ENCODE measurements around the gene KLHL2.
"Not testable (repeated sequence)": the region's sequence is repeated elsewhere in the genome, so short reads cannot be mapped to it uniquely, and the experiment has no call there.

Gene KLHL2

DNA sequence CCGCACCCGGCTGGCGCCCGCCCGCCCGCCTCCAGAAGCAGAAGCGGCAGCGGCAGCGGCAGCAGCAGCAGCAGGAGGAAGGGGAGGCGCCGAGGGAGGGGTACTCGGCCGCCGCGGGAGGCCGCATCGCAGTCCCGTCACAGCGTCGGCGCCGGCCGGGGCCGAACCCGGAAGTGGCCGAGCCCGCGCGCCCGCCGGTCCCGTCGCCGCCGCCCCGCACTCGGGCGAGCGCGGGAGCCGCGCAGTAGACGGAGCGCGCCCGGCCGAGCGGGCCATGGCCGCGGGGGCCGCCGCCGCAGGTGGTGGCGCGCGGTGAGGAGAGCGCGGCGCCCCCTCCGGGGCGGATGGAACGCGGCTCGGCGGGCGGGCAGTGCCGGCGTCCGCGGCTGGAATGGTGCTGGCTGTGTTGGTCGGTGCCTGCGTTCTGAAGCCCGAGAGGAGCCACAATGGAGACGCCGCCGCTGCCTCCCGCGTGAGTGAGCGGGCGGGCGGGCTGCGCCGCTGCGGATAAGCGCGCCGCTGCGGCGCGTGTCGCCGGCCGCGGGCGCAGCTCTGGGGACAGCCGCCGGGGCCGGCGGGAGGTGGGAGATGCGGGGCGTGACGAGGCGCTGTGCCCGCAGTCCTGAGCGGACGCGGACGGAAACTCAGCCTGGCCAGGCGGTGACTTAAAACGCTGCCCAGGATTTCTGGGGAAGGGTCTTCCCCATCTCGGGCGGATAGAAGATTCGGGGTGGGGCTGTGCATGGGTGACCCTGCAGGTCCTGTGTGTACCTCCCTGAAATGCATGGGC lies at the start of gene KLHL2:
Gene KLHL2 (plus strand): TSS at position 131 of the 790 bp plus-strand sequence. CDS start 316 bp downstream, at position 447.
- DNase-seq (ENCODE audit: low read depth in 2 of 2): peak; percentile 44 to 63

GRCh38 chr4:165158762-165159161 lies 48.6 kb upstream of the KLHL2 start:
- no peak for DNase-seq (ENCODE audit: low read depth in 2 of 2)

- DNase-seq (ENCODE audit: low read depth in 2 of 2): no peak
Observed at GRCh38 chr4:165164257-165164656, 43.1 kb upstream of the KLHL2 start.

- not testable (repeated sequence) for DNase-seq (ENCODE audit: low read depth in 2 of 2)
Observed at GRCh38 chr4:165166872-165167271, 40.5 kb upstream of the KLHL2 start.

- DNase-seq (ENCODE audit: low read depth in 2 of 2): no peak
Observed at GRCh38 chr4:165167650-165168049, 39.7 kb upstream of the KLHL2 start.

GRCh38 chr4:165170819-165171218 lies 36.5 kb upstream of the KLHL2 start:
- DNase-seq (ENCODE audit: low read depth in 2 of 2): no peak

- not testable (repeated sequence) for DNase-seq (ENCODE audit: low read depth in 2 of 2)
Observed at GRCh38 chr4:165175470-165175869, 31.9 kb upstream of the KLHL2 start.

- DNase-seq (ENCODE audit: low read depth in 2 of 2): no peak
Observed at GRCh38 chr4:165175879-165176278, 31.5 kb upstream of the KLHL2 start.

DNA sequence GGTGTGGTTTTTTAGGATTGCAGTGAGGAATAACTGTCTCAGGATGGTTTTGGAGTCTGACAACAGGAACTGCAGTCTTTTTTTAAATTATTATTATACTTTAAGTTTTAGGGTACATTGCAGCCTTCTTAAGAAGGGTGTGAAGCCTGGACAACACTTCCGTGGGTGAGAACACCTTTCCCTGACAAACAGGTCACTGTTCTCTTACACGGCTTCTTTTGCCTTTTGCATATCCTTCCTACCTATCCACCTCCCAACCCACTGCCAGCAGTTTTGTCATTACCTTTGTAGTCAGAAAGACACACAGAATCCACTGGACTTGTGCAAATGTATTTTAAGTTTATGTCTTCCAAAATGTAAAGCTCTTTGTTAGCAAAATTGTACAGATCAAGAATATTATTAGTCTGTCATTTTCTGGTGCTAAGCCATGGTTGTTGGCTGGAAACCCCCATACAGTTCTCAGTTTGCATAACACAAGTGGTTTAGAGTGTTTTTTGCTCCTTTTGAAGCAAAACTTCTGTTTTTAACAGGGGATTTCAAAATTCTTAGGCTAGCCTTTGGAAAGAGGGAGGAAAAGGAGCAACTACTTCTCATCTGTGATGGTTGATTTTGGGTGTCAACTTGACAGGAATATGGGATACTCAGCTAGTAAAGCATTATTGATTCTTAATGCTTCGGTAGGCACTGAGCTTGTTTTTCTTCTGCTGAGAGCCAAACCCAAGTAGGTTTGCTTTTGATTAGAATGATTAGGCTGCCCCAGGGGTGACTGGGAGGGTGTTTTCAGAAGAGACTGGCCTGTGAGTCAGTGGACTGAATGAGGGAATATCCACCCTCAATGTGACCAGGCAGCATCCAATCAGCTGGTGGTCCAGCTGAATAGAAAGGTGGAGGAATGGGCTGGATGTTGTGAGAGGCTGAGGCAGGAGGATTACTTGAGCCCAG lies 29.4 kb upstream of the KLHL2 start:
- DNase-seq (ENCODE audit: low read depth in 2 of 2): no peak

- DNase-seq (ENCODE audit: low read depth in 2 of 2): no peak
Observed at GRCh38 chr4:165184220-165184619, 23.1 kb upstream of the KLHL2 start.

DNA sequence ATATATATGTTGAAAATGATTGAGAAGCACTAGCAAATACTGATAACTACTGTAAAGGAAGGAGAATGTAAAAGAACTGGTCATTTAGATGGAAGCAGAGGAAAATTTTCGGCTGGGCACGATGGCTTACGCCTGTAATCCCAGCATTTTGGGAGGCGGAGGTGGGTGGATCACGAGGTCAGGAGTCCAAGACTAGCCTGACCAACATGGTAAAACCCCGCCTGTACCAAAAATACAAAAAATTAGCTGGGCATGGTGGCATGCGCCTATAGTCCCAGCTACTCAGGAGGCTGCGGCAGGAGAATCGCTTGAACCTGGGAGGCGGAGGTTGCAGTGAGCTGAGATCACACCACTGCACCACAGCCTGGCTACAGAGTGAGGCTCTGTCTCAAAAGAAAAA lies 22.4 kb upstream of the KLHL2 start:
- DNase-seq (ENCODE audit: low read depth in 2 of 2): not testable (repeated sequence)

DNA sequence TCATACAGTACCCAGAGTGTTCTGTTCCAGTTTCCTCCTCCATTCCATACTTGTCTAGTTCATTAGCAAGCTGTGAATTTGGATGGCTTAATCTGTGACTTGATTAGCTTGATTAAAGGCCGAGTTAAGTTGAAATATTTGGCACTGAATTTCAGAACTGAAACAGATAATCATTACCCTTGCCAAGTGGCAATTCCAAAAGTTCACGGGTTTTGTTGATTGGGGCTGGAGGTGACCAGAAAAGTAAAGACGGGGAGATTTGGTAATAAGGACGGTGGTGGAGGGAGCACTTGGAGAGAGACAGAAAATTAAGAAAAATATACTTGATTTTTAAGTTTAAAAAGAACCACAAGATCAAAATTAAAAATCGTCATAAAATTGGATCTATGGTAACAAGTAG lies 21.9 kb upstream of the KLHL2 start:
- no peak for DNase-seq (ENCODE audit: low read depth in 2 of 2)

- DNase-seq (ENCODE audit: low read depth in 2 of 2): no peak
Observed at GRCh38 chr4:165190591-165191347, 16.6 kb upstream of the KLHL2 start.

GRCh38 chr4:165191348-165191656 lies 16.1 kb upstream of the KLHL2 start:
- no peak for DNase-seq (ENCODE audit: low read depth in 2 of 2)

DNA sequence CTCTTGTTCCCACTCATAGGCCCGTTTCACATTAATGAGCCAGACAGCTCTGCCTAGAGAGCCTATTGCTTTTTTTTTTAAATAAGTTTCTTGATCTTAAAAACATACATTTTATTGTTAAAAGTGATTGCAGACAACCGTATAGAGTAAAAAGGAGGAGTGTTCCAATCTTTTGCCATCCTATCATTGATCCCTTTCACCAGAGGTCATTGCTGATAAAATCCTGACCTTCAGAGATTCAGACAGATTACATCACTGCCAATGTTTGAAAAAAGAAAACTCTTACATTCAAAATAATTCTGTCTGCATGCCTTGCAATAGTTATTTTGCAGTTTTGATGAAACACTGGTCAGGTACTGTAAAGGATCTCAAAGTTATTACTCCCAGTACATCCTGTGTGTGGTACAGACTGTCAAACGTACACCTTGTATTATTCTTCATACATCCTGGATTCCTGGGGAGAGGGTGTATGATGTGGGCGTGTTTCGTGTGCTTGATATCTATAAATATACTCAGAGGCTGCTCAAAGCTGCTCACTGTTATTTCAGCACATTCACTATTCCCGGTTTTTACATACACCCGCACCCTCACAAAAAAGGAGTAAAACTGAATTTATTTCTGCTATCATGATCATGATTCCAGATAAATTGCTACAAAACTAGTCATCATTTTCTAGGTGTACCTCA lies 15.4 kb upstream of the KLHL2 start:
- no peak for DNase-seq (ENCODE audit: low read depth in 2 of 2)

- no peak for DNase-seq (ENCODE audit: low read depth in 2 of 2)
Observed at GRCh38 chr4:165192500-165192898, 14.9 kb upstream of the KLHL2 start.

- no peak for DNase-seq (ENCODE audit: low read depth in 2 of 2)
Observed at GRCh38 chr4:165192956-165193355, 14.4 kb upstream of the KLHL2 start.

DNA sequence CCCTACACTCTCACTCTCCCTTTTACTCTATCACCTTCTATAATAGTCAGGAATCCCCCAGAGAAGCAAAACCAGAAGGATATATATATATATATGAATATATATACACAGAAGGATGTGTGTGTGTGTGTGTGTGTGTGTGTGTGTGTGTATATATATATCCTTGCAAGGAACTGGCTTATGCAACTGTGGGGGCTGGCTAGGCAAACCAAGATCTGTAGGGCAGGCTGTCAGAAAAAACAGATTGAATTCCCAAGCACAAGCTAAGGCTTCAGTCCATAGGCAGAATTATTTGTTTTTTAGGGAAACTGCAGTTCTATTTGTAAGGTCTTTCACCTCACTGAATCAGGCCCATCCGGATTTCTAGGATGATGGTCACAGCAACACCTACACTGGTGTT lies 13.0 kb upstream of the KLHL2 start:
- no peak for DNase-seq (ENCODE audit: low read depth in 2 of 2)

GRCh38 chr4:165198329-165198728 lies 9.0 kb upstream of the KLHL2 start:
- no peak for DNase-seq (ENCODE audit: low read depth in 2 of 2)

- no peak for DNase-seq (ENCODE audit: low read depth in 2 of 2)
Observed at GRCh38 chr4:165199286-165199685, 8.1 kb upstream of the KLHL2 start.

DNA sequence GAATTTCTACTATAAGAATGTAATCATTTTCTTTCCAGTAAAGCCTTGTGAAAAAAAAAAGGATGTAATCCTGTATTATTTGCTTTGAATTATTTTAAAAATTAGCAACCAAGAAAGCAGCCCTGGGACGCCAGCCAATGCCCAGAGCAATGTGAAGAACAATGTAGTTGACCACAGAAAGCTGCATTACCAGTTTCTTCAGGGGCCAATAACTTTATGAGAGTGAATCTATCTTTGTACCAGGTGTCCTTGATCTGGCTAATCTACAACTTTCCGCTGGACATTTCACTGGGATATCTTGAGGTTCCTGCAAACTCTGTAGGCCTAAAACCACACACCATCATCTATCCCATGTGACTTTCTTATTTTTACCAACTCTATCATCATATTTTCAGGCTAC lies 7.6 kb upstream of the KLHL2 start:
- no peak for DNase-seq (ENCODE audit: low read depth in 2 of 2)

DNA sequence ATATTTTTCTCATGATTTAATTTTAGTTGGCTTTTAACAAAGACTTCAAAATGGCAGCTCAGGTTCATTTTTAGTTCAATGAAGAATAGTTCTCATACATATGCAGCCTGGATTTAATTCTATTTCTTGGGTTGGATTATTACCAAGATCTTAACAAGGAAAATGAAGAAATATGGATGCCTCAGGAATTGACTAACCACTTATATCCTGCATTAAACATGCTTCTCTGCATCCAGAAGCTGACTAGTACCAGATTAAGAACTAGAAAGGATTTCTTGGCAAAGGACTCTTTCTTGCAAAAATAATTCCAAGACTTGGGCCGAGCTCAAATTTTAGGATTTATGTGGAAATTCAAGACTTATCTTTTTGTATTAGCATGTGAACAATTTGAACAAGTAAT lies 5.6 kb upstream of the KLHL2 start:
- DNase-seq (ENCODE audit: low read depth in 2 of 2): no peak

Measured in stimulated activated CD4-positive, alpha-beta T cell treated with anti-CD3 and anti-CD28 coated beads, Interleukin-1b, Interleukin-23, amount 100 ng/mL, for 4 hours (primary cell).